Astrocyte of the spinal cord (primary cell): ENCODE results near the gene EXOC6B.

Experiments
- DNase-seq: peaks from one replicate; pipeline ENCODE4 v3.0.0; 2011; ENCODE audit warnings: low read depth, low spot score
- H3K4me3 ChIP-seq: 2 replicates; pipeline ENCODE4 v1.5.1; 2011; ENCODE audit warnings: low read depth, mild to moderate bottlenecking, low read length, moderate library complexity
- CTCF ChIP-seq: IDR thresholded peaks from 2 replicates; pipeline ENCODE4 v1.5.1; 2012; ENCODE audit warnings: low read depth, mild to moderate bottlenecking, low read length, inconsistent platforms
- in situ Hi-C: cut with HindIII; loops from 2 replicates; pipeline ENCODE4 v1.10.0; 2017; ENCODE audit warnings: low sequenced_read_pairs

The EXOC6B gene

GRCh38 chr2:72153924-72154323 lies 671.9 kb downstream of the EXOC6B start:
- DNase-seq = no peak
- TF ChIP-seq CTCF = no peak
- in situ Hi-C loops = no loop called here
- no peak overlapping the region for H3K4me3 ChIP-seq

- no peak overlapping the region for H3K4me3 ChIP-seq
- TF ChIP-seq CTCF = no peak
- in situ Hi-C loops = no loop called here
- DNase-seq = no peak
These were observed 672.6 kb downstream of the EXOC6B start for GRCh38 chr2:72153026-72153791.

- in situ Hi-C loops = no loop called here
- DNase-seq = no peak
- no peak for TF ChIP-seq CTCF
- H3K4me3 ChIP-seq = no peak overlapping the region
These were observed 674.9 kb downstream of the EXOC6B start for GRCh38 chr2:72150861-72151356.

GRCh38 chr2:72150157-72150860 lies 675.5 kb downstream of the EXOC6B start:
- TF ChIP-seq CTCF = peak; percentile 74
- H3K4me3 ChIP-seq = no peak overlapping the region
- in situ Hi-C loops = no loop called here
- peak; percentile 68 for DNase-seq

- in situ Hi-C loops = no loop called here
- no peak for TF ChIP-seq CTCF
- H3K4me3 ChIP-seq = peak overlapping the region; percentile 30
- DNase-seq = no peak
These were observed 676.2 kb downstream of the EXOC6B start for GRCh38 chr2:72149556-72150156.

- no peak for TF ChIP-seq CTCF
- no peak for DNase-seq
- in situ Hi-C loops = no loop called here
- peak overlapping the region; percentile 33 for H3K4me3 ChIP-seq
These were observed 676.8 kb downstream of the EXOC6B start for GRCh38 chr2:72148837-72149555.
